Measurements from ENCODE around the gene NCF2. TPM values are rescaled to one million over a fixed set of nuclear protein-coding genes. Genes with fewer than 3 reads are reported as not detected.

NCF2 gene
- total RNA-seq, 1 experiment from 2014 or later, result 5.5 TPM

DNA sequence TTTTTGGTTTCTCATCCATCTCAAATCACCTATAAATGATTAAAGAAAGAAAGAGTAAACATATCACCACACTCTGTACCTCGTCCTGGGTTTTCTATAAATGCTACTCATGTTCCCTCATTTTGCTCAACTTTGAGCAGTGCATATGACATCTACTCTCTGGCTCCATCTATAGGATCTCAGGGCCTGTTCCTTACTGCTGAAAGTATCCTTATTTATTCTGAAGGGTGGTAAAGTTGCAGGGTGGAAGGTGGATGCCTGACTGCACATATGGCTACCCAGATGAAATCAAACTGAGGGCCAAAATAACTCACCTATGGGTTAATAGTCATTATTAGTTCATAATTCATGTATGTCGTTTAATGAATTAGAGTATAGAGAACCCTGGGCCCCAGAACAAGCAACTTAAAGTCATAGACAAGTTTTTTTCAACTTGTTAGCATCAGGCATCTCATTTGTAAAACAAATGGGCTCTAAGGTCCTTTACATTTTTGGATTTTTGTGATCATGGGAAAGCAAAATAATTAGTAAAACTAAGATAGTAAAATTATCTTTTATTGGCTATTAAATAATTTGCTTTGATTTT, 46.5 kb downstream of the NCF2 start:
- H3K9me3 Mint-ChIP-seq (ENCODE audit: low read depth, unreplicated experiment), result no peaks in the 10 kb centered on the region
- BruUV-seq (replicated peaks), result no TSS peak
- intact Hi-C loops (cut with micrococcal nuclease; ENCODE audit: unreplicated experiment), result loop anchor here (1.0 to 2.0 kb wide), 3 partner anchors 73 to 263 kb away; no protein-coding TSS in a partner anchor
- TF ChIP-seq, protein P1, sequence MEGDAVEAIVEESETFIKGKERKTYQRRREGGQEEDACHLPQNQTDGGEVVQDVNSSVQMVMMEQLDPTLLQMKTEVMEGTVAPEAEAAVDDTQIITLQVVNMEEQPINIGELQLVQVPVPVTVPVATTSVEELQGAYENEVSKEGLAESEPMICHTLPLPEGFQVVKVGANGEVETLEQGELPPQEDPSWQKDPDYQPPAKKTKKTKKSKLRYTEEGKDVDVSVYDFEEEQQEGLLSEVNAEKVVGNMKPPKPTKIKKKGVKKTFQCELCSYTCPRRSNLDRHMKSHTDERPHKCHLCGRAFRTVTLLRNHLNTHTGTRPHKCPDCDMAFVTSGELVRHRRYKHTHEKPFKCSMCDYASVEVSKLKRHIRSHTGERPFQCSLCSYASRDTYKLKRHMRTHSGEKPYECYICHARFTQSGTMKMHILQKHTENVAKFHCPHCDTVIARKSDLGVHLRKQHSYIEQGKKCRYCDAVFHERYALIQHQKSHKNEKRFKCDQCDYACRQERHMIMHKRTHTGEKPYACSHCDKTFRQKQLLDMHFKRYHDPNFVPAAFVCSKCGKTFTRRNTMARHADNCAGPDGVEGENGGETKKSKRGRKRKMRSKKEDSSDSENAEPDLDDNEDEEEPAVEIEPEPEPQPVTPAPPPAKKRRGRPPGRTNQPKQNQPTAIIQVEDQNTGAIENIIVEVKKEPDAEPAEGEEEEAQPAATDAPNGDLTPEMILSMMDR (IDR thresholded peaks at IDR 0.05; ENCODE audit: unreplicated experiment), result peak; percentile 64
- no peak overlapping the region for H3K4me3 Mint-ChIP-seq (ENCODE audit: low read depth, unreplicated experiment)
- H3K27me3 Mint-ChIP-seq (ENCODE audit: unreplicated experiment), result no peaks in the 10 kb centered on the region
- CTCF ChIA-PET, result no interaction called here
- peak; percentile 52 for DNase-seq
- H3K4me1 Mint-ChIP-seq (ENCODE audit: low read depth, unreplicated experiment), result peaks cover 24% of the 10 kb centered on the region
- peak overlapping the region; percentile 40 for H3K27ac Mint-ChIP-seq (ENCODE audit: unreplicated experiment)
- peaks cover 42% of the 10 kb centered on the region for H3K36me3 Mint-ChIP-seq (ENCODE audit: insufficient read depth, unreplicated experiment)

DNA sequence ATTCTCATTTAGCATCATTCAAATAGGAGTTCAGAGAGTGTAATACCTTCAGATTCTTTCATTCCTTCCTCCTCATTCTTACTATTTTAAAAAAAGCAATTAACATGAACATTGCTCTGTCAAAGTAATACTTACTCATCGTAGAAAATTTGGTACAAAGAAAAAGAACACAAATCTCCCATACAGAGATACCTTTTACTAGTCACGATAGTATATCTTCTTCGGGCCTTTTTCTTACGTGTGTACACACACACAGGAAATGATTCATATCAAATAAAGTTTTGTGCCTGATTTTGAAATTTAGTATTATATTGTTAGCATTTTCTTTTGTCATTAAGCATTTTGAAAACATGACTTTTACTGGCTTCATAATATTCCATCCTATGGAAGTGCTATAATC, 52.9 kb downstream of the NCF2 start:
- Mint-ChIP-seq H3K36me3 (ENCODE audit: insufficient read depth, unreplicated experiment) (peaks cover 37% of the 10 kb centered on the region), H3K9me3 (ENCODE audit: low read depth, unreplicated experiment) (no peaks in the 10 kb centered on the region), H3K4me1 (ENCODE audit: low read depth, unreplicated experiment) (no peaks in the 10 kb centered on the region), H3K27me3 (ENCODE audit: unreplicated experiment) (no peaks in the 10 kb centered on the region), H3K4me3 (ENCODE audit: low read depth, unreplicated experiment) (no peak overlapping the region), H3K27ac (ENCODE audit: unreplicated experiment) (no peak overlapping the region)
- intact Hi-C loops (cut with micrococcal nuclease; ENCODE audit: unreplicated experiment), result no loop called here
- TF ChIP-seq, protein P1 (IDR thresholded peaks at IDR 0.05; ENCODE audit: unreplicated experiment), result no peak
- BruUV-seq (replicated peaks), result no TSS peak
- DNase-seq, result no peak
- CTCF ChIA-PET, result no interaction called here

DNA sequence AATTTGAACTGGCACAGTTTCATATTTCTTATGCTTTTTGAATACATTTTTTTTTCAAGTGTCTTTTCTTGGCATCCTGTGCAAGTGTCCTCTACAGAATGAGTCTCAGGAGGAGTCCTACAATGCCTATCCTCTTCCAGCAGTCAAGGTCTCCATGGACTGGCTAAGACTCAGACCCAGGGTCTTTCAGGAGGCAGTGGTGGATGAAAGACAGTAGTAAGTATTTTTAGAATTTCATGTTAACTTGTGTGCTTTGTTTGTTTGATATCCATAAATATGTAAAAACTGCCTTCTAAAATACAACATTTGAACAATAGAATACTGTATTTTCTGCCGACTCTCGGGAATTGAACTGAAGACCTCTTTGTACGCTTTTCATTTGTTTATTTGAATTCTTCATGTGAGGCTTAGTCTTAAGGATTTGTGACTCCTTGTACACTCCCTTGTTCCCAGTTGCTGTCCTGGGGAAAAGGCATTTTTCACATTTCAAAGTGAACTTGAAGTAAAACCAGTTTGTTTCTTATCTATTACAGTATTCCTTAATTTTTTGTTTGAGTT, 56.6 kb downstream of the NCF2 start:
- Mint-ChIP-seq H3K27me3 (ENCODE audit: unreplicated experiment) (no peaks in the 10 kb centered on the region), H3K27ac (ENCODE audit: unreplicated experiment) (no peak overlapping the region), H3K4me3 (ENCODE audit: low read depth, unreplicated experiment) (no peak overlapping the region), H3K9me3 (ENCODE audit: low read depth, unreplicated experiment) (no peaks in the 10 kb centered on the region), H3K36me3 (ENCODE audit: insufficient read depth, unreplicated experiment) (peaks cover 32% of the 10 kb centered on the region), H3K4me1 (ENCODE audit: low read depth, unreplicated experiment) (no peaks in the 10 kb centered on the region)
- TF ChIP-seq, protein P1 (IDR thresholded peaks at IDR 0.05; ENCODE audit: unreplicated experiment), result no peak
- CTCF ChIA-PET, result no interaction called here
- no TSS peak for BruUV-seq (replicated peaks)
- intact Hi-C loops (cut with micrococcal nuclease; ENCODE audit: unreplicated experiment), result no loop called here
- DNase-seq, result no peak

DNA sequence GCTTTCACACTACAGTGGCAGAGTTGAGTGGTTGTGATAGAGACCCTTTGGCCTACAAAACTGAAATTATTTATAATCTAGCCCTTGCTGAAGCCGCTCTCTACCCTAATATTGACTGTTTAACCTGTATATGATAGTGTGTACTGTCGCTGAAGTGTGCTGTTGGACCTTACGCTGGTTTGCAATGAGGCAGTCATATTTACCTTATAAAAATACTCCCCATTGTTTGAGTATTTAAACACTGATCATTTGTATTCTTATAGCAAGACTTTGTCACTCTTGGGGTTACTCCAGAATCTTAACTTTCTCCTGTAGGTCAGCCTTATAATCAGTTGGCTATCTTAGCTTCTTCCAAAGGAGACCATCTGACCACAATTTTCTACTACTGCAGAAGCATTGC, 61.7 kb downstream of the NCF2 start:
- CTCF ChIA-PET, result interaction anchor here (0.6 kb wide), 1 partner anchor 44 kb away, joined by 5 read pairs; no protein-coding TSS in a partner anchor
- intact Hi-C loops (cut with micrococcal nuclease; ENCODE audit: unreplicated experiment), result no loop called here
- Mint-ChIP-seq H3K36me3 (ENCODE audit: insufficient read depth, unreplicated experiment) (peaks cover 23% of the 10 kb centered on the region), H3K4me1 (ENCODE audit: low read depth, unreplicated experiment) (no peaks in the 10 kb centered on the region), H3K9me3 (ENCODE audit: low read depth, unreplicated experiment) (no peaks in the 10 kb centered on the region), H3K27ac (ENCODE audit: unreplicated experiment) (no peak overlapping the region), H3K27me3 (ENCODE audit: unreplicated experiment) (no peaks in the 10 kb centered on the region), H3K4me3 (ENCODE audit: low read depth, unreplicated experiment) (no peak overlapping the region)
- DNase-seq, result no peak
- TF ChIP-seq, protein P1 (IDR thresholded peaks at IDR 0.05; ENCODE audit: unreplicated experiment), result no peak
- no TSS peak for BruUV-seq (replicated peaks)
